ENCODE results near the gene SLF2.
A peak's percentile ranks its signal among the peaks of the same experiment; 100 is the strongest.
"Not testable (repeated sequence)": the region's sequence is repeated elsewhere in the genome, so short reads cannot be mapped to it uniquely, and the experiment has no call there.

SLF2 gene

GRCh38 chr10:100963826-100964225, 51.1 kb downstream of the SLF2 start:
- no peak for DNase-seq

GRCh38 chr10:100965820-100966219, 53.1 kb downstream of the SLF2 start:
- DNase-seq, result no peak

GRCh38 chr10:100966887-100967286, 54.1 kb downstream of the SLF2 start:
- no peak for DNase-seq

- no peak for DNase-seq
Observed at GRCh38 chr10:100967332-100967731, 54.6 kb downstream of the SLF2 start.

GRCh38 chr10:100968062-100968736, 55.4 kb downstream of the SLF2 start:
- no peak for DNase-seq

GRCh38 chr10:100968863-100969186, 56.1 kb downstream of the SLF2 start:
- DNase-seq, result no peak

GRCh38 chr10:100969187-100970075, 56.7 kb downstream of the SLF2 start, which contains the start of gene SEMA4G:
TSS of gene SEMA4G (plus strand) at chr10:100969504. CDS start at chr10:100972913, 3,409 bp downstream.
- DNase-seq, result peak; percentile 24

- DNase-seq, result no peak
Observed at GRCh38 chr10:100970076-100970913, 57.5 kb downstream of the SLF2 start.

GRCh38 chr10:100970914-100971811, 58.4 kb downstream of the SLF2 start:
- DNase-seq, result no peak

GRCh38 chr10:100972115-100972903, 59.5 kb downstream of the SLF2 start:
- no peak for DNase-seq

GRCh38 chr10:100972904-100973535, 60.3 kb downstream of the SLF2 start:
- DNase-seq, result no peak

- DNase-seq, result not testable (repeated sequence)
Observed at GRCh38 chr10:100975397-100975796, 62.6 kb downstream of the SLF2 start.

GRCh38 chr10:100976906-100977305, 64.1 kb downstream of the SLF2 start:
- DNase-seq, result no peak

- no peak for DNase-seq
Observed at GRCh38 chr10:100977436-100977835, 64.7 kb downstream of the SLF2 start.

- DNase-seq, result no peak
Observed at GRCh38 chr10:100978121-100978900, 65.5 kb downstream of the SLF2 start.

GRCh38 chr10:100978901-100979195, 66.1 kb downstream of the SLF2 start:
- no peak for DNase-seq

GRCh38 chr10:100979791-100980272, 67.1 kb downstream of the SLF2 start:
- DNase-seq, result no peak

- no peak for DNase-seq
Observed at GRCh38 chr10:100980311-100980710, 67.5 kb downstream of the SLF2 start.

- no peak for DNase-seq
Observed at GRCh38 chr10:100980711-100981110, 67.9 kb downstream of the SLF2 start.

- no peak for DNase-seq
Observed at GRCh38 chr10:100981178-100981772, 68.5 kb downstream of the SLF2 start.

All from effector CD4-positive, alpha-beta T cell (primary cell).